H1 (cell line): Measurements from ENCODE around the gene SSUH2. TPM values are rescaled to one million over a fixed set of nuclear protein-coding genes. Genes with fewer than 3 reads are reported as not detected.
A peak's percentile ranks its signal among the peaks of the same experiment; 100 is the strongest.

Source experiments
- CTCF ChIA-PET: fragments of 300-600 bp; sonication (Branson Sonifier 250); formaldehyde crosslinking; loops from one replicate; lab custom pipeline; 2021; ENCODE audit not compliant: partially characterized antibody; lab: Charles Lee
- POLR2A ChIA-PET: fragments of 300-600 bp; sonication (Branson Sonifier 250); formaldehyde crosslinking; loops from one replicate; lab custom pipeline; 2021; ENCODE audit warnings: inconsistent platforms; ENCODE audit not compliant: partially characterized antibody; lab: Charles Lee
- DNase-seq, 2 experiments: peaks; one replicate each; pipeline versions ENCODE4 v3.0.0 to v3.0.0-alpha.2; 2010 to 2022; ENCODE audit warnings: low spot score in 2 of 2, low read depth in 1 of 2, mixed read lengths in 1 of 2
- FAIRE-seq: peaks from 2 replicates; lab custom pipeline; 2011; peaks lifted over from hg19 to GRCh38; lab: Jason Lieb, UNC
- H2AFZ ChIP-seq: 2 replicates; pipeline ENCODE4 v1.8.1; 2012; ENCODE audit warnings: low read length, inconsistent platforms
- H2AK5ac ChIP-seq: 2 replicates; pipeline ENCODE4 v1.6.1; 2013; ENCODE audit warnings: low read depth, low read length
- H2BK120ac ChIP-seq: replicated peaks from 2 replicates; pipeline ENCODE3; 2013; ENCODE audit warnings: low read depth, low read length, inconsistent platforms
- H2BK12ac ChIP-seq: 2 replicates; pipeline ENCODE4 v1.6.1; 2013; ENCODE audit warnings: low read depth, low read length
- H2BK15ac ChIP-seq: 2 replicates; pipeline ENCODE4 v1.6.1; 2013; ENCODE audit warnings: low read length
- H2BK20ac ChIP-seq: 2 replicates; pipeline ENCODE4 v1.6.1; 2013; ENCODE audit warnings: low read length
- H2BK5ac ChIP-seq: 2 replicates; pipeline ENCODE4 v1.6.1; 2013; ENCODE audit warnings: low read depth, low read length
- H3K14ac ChIP-seq: 2 replicates; pipeline ENCODE4 v1.6.1; 2013; ENCODE audit warnings: inconsistent platforms; ENCODE audit not compliant: insufficient read length
- H3K18ac ChIP-seq: 2 replicates; pipeline ENCODE4 v1.6.1; 2013; ENCODE audit warnings: low read length; ENCODE audit errors: extremely low read depth
- H3K23ac ChIP-seq: 2 replicates; pipeline ENCODE4 v1.6.1; 2013; ENCODE audit warnings: inconsistent platforms; ENCODE audit not compliant: insufficient read length
- H3K23me2 ChIP-seq: 2 replicates; pipeline ENCODE4 v1.6.1; 2013; ENCODE audit warnings: low read depth, low read length
- H3K27ac ChIP-seq: 2 replicates; pipeline ENCODE4 v1.6.1; 2011; ENCODE audit warnings: low read depth, low read length, inconsistent platforms
- H3K27me3 ChIP-seq, 4 experiments: replicated peaks in 1 of 4; 1 replicate in 1 of 4; 2 replicates in 3 of 4; pipeline versions ENCODE4 v1.6.1 to v1.8.1; 2011 to 2013; ENCODE audit warnings: low read length in 3 of 4, mild to moderate bottlenecking in 3 of 4, inconsistent platforms in 2 of 4, mixed read lengths in 2 of 4, moderate library complexity in 1 of 4; ENCODE audit not compliant: control insufficient read depth in 3 of 4, insufficient read depth in 3 of 4; ENCODE audit errors: extremely low read depth in 1 of 4
- H3K36me3 ChIP-seq, 4 experiments: 2 replicates each; pipeline versions ENCODE4 v1.6.1 to v1.8.1; 2011 to 2013; ENCODE audit warnings: mild to moderate bottlenecking in 4 of 4, low read length in 3 of 4, moderate library complexity in 2 of 4, control low read depth in 1 of 4, inconsistent platforms in 1 of 4; ENCODE audit not compliant: insufficient read depth in 4 of 4, control insufficient read depth in 2 of 4
- H3K4ac ChIP-seq: replicated peaks from 2 replicates; pipeline ENCODE3; 2013; ENCODE audit warnings: low read length, low read depth, mixed read lengths, inconsistent platforms; ENCODE audit not compliant: insufficient read length
- H3K4me1 ChIP-seq, 4 experiments: replicated peaks in 1 of 4; 1 replicate in 1 of 4; 2 replicates in 3 of 4; pipeline versions ENCODE4 v1.6.1 to v1.8.1; 2011 to 2013; ENCODE audit warnings: low read length in 3 of 4, inconsistent platforms in 2 of 4, mixed read lengths in 1 of 4; ENCODE audit not compliant: insufficient read depth in 4 of 4, control insufficient read depth in 3 of 4
- H3K4me2 ChIP-seq, 2 experiments: 2 replicates each; pipeline versions ENCODE4 v1.6.1 to v1.8.1; 2011 to 2013; ENCODE audit warnings: low read depth in 2 of 2, low read length in 2 of 2, control low read depth in 1 of 2, inconsistent platforms in 1 of 2, mild to moderate bottlenecking in 1 of 2; ENCODE audit not compliant: insufficient read depth in 1 of 2
- H3K4me3 ChIP-seq, 4 experiments: fragments of 200-600, 300-600 bp in 1 of 4; sonication (generic), shearing (Covaris generic), sonication (Bioruptor Twin) in 1 of 4; 2 replicates each; pipeline versions ENCODE4 v1.5.1 to v1.8.1; 2011 to 2016; ENCODE audit warnings: low read length in 4 of 4, low read depth in 3 of 4, control low read depth in 2 of 4, inconsistent platforms in 2 of 4, mild to moderate bottlenecking in 2 of 4, mixed read lengths in 1 of 4, moderate library complexity in 1 of 4; ENCODE audit not compliant: insufficient read depth in 2 of 4; ENCODE audit errors: extremely low read depth in 1 of 4
- H3K56ac ChIP-seq: replicated peaks from 2 replicates; pipeline ENCODE3; 2013; ENCODE audit warnings: low read depth, mild to moderate bottlenecking, mixed read lengths, low read length, inconsistent platforms; ENCODE audit not compliant: insufficient read length
- H3K79me1 ChIP-seq: 2 replicates; pipeline ENCODE4 v1.6.1; 2013; ENCODE audit warnings: low read depth, low read length, control low read depth
- H3K79me2 ChIP-seq, 2 experiments: 2 replicates each; pipeline versions ENCODE4 v1.6.1 to v1.8.1; 2012 to 2013; ENCODE audit warnings: low read length in 2 of 2, mild to moderate bottlenecking in 2 of 2, inconsistent platforms in 1 of 2; ENCODE audit not compliant: insufficient read depth in 2 of 2, control insufficient read depth in 1 of 2
- H3K9ac ChIP-seq, 4 experiments: replicated peaks in 1 of 4; 1 replicate in 1 of 4; 2 replicates in 3 of 4; pipeline versions ENCODE4 v1.6.1 to v1.8.1; 2011 to 2013; ENCODE audit warnings: low read depth in 3 of 4, low read length in 3 of 4, control low read depth in 2 of 4, mild to moderate bottlenecking in 2 of 4, moderate library complexity in 2 of 4, inconsistent platforms in 1 of 4; ENCODE audit errors: extremely low read depth in 1 of 4
- H3K9me3 ChIP-seq, 2 experiments: 2 replicates each; pipeline versions ENCODE4 v1.6.1 to v1.8.1; 2012 to 2013; ENCODE audit warnings: mild to moderate bottlenecking in 2 of 2, moderate library complexity in 2 of 2, control low read depth in 1 of 2, inconsistent platforms in 1 of 2, low read depth in 1 of 2, low read length in 1 of 2, mixed read lengths in 1 of 2; ENCODE audit not compliant: insufficient read depth in 2 of 2
- H4K20me1 ChIP-seq, 2 experiments: replicated peaks in 1 of 2; 2 replicates each; pipeline versions ENCODE3 to v1.8.1; 2011 to 2013; ENCODE audit warnings: inconsistent platforms in 2 of 2, low read length in 2 of 2, mild to moderate bottlenecking in 1 of 2; ENCODE audit not compliant: insufficient read depth in 2 of 2, control insufficient read depth in 1 of 2
- H4K5ac ChIP-seq: 2 replicates; pipeline ENCODE4 v1.6.1; 2013; ENCODE audit warnings: low read length, low read depth, mixed read lengths, inconsistent platforms; ENCODE audit not compliant: insufficient read length
- H4K8ac ChIP-seq: 2 replicates; pipeline ENCODE4 v1.8.0; 2013; ENCODE audit warnings: mild to moderate bottlenecking, moderate library complexity, low read length, inconsistent platforms; ENCODE audit not compliant: insufficient read depth; ENCODE audit errors: extremely low read depth
- H4K91ac ChIP-seq: replicated peaks from 2 replicates; pipeline ENCODE3; 2013; ENCODE audit warnings: low read length, mixed read lengths, inconsistent platforms; ENCODE audit not compliant: insufficient read length
- KDM1A ChIP-seq: fragments of 200-600, 300-600 bp; sonication (generic); IDR thresholded peaks from 2 replicates; pipeline ENCODE4 v1.7.1; 2016; ENCODE audit warnings: mild to moderate bottlenecking, low read length, borderline replicate concordance
- TAF7 ChIP-seq: optimal IDR thresholded peaks from 2 replicates; pipeline ENCODE3; 2011; ENCODE audit warnings: low read depth, mild to moderate bottlenecking, inconsistent platforms, low read length, moderate library complexity, borderline replicate concordance
- WGBS, 2 experiments: shearing (Covaris generic) in 1 of 2; methylation state at CpG; one replicate each; pipeline versions ENCODE4 v1.1.6 to v1.1.7; 2013 to 2015; ENCODE audit warnings: low lambda C conversion rate in 2 of 2, mixed read lengths in 2 of 2, inconsistent platforms in 1 of 2, low coverage in 1 of 2, missing lambda C conversion rate in 1 of 2; ENCODE audit not compliant: insufficient replicate concordance in 2 of 2, insufficient coverage in 1 of 2, insufficient read length in 1 of 2; ENCODE audit errors: extremely low coverage in 1 of 2, missing lambda C conversion rate in 1 of 2; 5-methylcytosine and 5-hydroxymethylcytosine counted together
- polyA plus RNA-seq, 7 experiments: library from polyadenylated mRNA; depleted of rRNA in 3 of 7; stranded (reverse) in 5 of 7; unstranded in 2 of 7; fragments of >200 nt in 5 of 7; fragments of 200-250 nt in 2 of 7; gene quantifications; 1 replicate in 5 of 7; 2 replicates in 1 of 7; 4 replicates in 1 of 7; pipeline versions ENCODE4 v1.2.1 to v1.2.3, GENCODE V29; 2011 to 2013; ENCODE audit warnings: missing spikeins in 2 of 7, mixed read lengths in 2 of 7
- total RNA-seq: library from RNA; stranded (reverse); fragmentation: NEBNext Ultra II Directional; extraction: Animal tissue kit (Norgen Biotek cat#: 25700); gene quantifications from 2 replicates; pipeline ENCODE4 v1.2.1, GENCODE V29; 2021

The SSUH2 gene
- total and polyA plus RNA-seq, 2 of the 8 experiments (the other 6 are each of a cell fraction or from before 2014, with no cell fraction given), result 0.62 to 0.69 TPM

DNA sequence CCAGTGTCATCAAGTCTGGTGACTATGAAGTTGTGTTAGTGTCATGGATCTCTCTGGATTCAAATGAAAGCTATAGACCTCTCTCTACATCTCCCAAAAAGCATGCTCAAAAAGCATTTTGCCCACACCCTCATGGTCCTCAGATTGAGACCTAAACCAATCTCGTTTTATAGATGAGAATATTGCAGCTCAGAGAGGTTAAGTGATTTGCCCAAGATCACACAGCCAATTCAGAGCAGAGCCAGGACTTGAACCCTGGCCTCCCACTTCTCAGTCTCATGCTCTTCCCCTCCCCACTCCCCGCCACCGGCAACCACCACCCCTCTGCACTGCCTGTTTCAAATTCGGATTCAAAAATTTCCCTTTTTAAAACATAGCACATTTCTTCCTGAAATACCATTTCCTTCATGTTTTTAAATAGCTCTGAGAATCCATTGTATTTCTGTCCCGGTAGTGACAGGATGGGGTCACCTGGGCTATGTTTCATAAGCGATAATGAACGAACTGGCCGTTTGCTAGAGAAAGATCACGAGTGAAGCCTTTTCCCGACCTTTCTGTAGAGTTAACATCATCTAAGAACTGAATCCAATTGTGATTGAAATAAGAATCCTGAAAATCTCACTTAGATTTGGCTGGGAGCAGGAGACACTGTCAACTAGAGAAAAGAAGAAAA lies 769 bp downstream of the SSUH2 start:
- Histone ChIP-seq H3K23ac (no peak overlapping the region), H3K14ac (no peak overlapping the region), H3K56ac (no peak overlapping the region), H3K4me3 (no peak overlapping the region), H2AK5ac (no peak overlapping the region), H4K8ac (no peak overlapping the region), H2BK120ac (no peak overlapping the region), H4K91ac (no peak overlapping the region), H3K23me2 (no peaks in the 10 kb centered on the region), H3K18ac (no peak overlapping the region), H3K4ac (no peak overlapping the region), H3K9me3 (no peaks in the 10 kb centered on the region), H2BK15ac (no peak overlapping the region), H3K9ac (no peak overlapping the region), H3K79me2 (no peaks in the 10 kb centered on the region), H2BK20ac (no peak overlapping the region), H3K4me2 (no peak overlapping the region), H3K36me3 (no peaks in the 10 kb centered on the region), H2BK5ac (no peak overlapping the region), H3K27ac (no peak overlapping the region), H3K27me3 (peaks cover 0 to 2% (median 0%) of the 10 kb centered on the region in 4 experiments; a peak in 1 of 7 replicates), H2BK12ac (no peak overlapping the region), H4K20me1 (no peaks in the 10 kb centered on the region), H3K79me1 (no peaks in the 10 kb centered on the region), H2AFZ (no peak overlapping the region), H4K5ac (no peak overlapping the region), H3K4me1 (peaks cover 0 to 3% (median 0%) of the 10 kb centered on the region in 4 experiments; a peak in 1 of 7 replicates)
- FAIRE-seq (no peak), DNase-seq (no peak)
- TF ChIP-seq KDM1A (0 out of 2 replicates have a peak, but pooled peaks have one; percentile 49), TAF7 (no peak)
- CTCF ChIA-PET, result interaction anchor here (0.8 to 3.0 kb wide), 8 partner anchors 9 to 113 kb away, joined by 3 to 11 read pairs (median 3); no protein-coding TSS in a partner anchor
- 85% methylated on average over 10 of the region's 10 CpGs; no CpG with 5 or more reads in 1 of the 2 experiments for WGBS, 2 experiments
- POLR2A ChIA-PET, result no interaction called here
